Neuronal stem cell (in vitro differentiated cells): ENCODE results near the gene GREB1.

ENCODE experiments used
- DNase-seq: peaks from one replicate; pipeline ENCODE4 v3.0.0-alpha.2; 2013; ENCODE audit warnings: low spot score
- H2AFZ ChIP-seq: one replicate; pipeline ENCODE4 v1.6.1; 2013; ENCODE audit warnings: mild to moderate bottlenecking, low read length, inconsistent platforms
- H2AK5ac ChIP-seq: 2 replicates; pipeline ENCODE4 v1.6.1; 2013; ENCODE audit warnings: low read depth, mild to moderate bottlenecking, inconsistent platforms, low read length, moderate library complexity, mixed read lengths
- H2BK120ac ChIP-seq: 2 replicates; pipeline ENCODE4 v1.6.1; 2013; ENCODE audit warnings: low read depth, mild to moderate bottlenecking, inconsistent platforms, low read length, moderate library complexity, mixed read lengths
- H2BK12ac ChIP-seq: one replicate; pipeline ENCODE4 v1.6.1; 2013; ENCODE audit warnings: low read length, inconsistent platforms
- H2BK15ac ChIP-seq: 2 replicates; pipeline ENCODE4 v1.6.1; 2013; ENCODE audit warnings: mild to moderate bottlenecking, low read length, inconsistent platforms, mixed read lengths
- H2BK5ac ChIP-seq: one replicate; pipeline ENCODE4 v1.6.1; 2013; ENCODE audit warnings: inconsistent platforms, mild to moderate bottlenecking, low read length, moderate library complexity
- H3K14ac ChIP-seq: one replicate; pipeline ENCODE4 v1.6.1; 2013; ENCODE audit warnings: low read length, inconsistent platforms
- H3K18ac ChIP-seq: 2 replicates; pipeline ENCODE4 v1.6.1; 2013; ENCODE audit warnings: low read length, inconsistent platforms
- H3K23ac ChIP-seq: 2 replicates; pipeline ENCODE4 v1.6.1; 2013; ENCODE audit warnings: low read depth, mild to moderate bottlenecking, mixed read lengths, low read length, inconsistent platforms; ENCODE audit not compliant: poor library complexity
- H3K27ac ChIP-seq: replicated peaks from 3 replicates; pipeline ENCODE4 v1.5.1; 2013; ENCODE audit warnings: low read length, inconsistent platforms
- H3K27me3 ChIP-seq, 3 experiments: 2 replicates each; pipeline ENCODE4 v1.6.1; 2013; ENCODE audit warnings: low read length in 3 of 3, mild to moderate bottlenecking in 2 of 3, inconsistent platforms in 1 of 3, low read depth in 1 of 3, mixed read lengths in 1 of 3, moderate library complexity in 1 of 3; ENCODE audit not compliant: control insufficient read depth in 3 of 3, insufficient read depth in 3 of 3
- H3K36me3 ChIP-seq, 2 donors: replicated peaks in 1 of 2; 2 replicates each; pipeline ENCODE4 v1.6.1; 2013; ENCODE audit warnings: low read length in 2 of 2; ENCODE audit not compliant: control insufficient read depth in 2 of 2, insufficient read depth in 2 of 2
- H3K4ac ChIP-seq: 2 replicates; pipeline ENCODE4 v1.6.1; 2013; ENCODE audit warnings: inconsistent platforms, mild to moderate bottlenecking, low read length, moderate library complexity
- H3K4me1 ChIP-seq, 2 donors: 1 replicate in 1 of 2; 2 replicates in 1 of 2; pipeline ENCODE4 v1.6.1; 2013; ENCODE audit warnings: low read length in 2 of 2, low read depth in 1 of 2; ENCODE audit not compliant: control insufficient read depth in 2 of 2, insufficient read depth in 1 of 2
- H3K4me2 ChIP-seq: one replicate; pipeline ENCODE4 v1.6.1; 2013; ENCODE audit warnings: mild to moderate bottlenecking, low read length, inconsistent platforms; ENCODE audit not compliant: insufficient read depth, poor library complexity, severe bottlenecking
- H3K4me3 ChIP-seq, 2 donors: 2 replicates each; pipeline ENCODE4 v1.5.1; 2013; ENCODE audit warnings: low read length in 2 of 2, mild to moderate bottlenecking in 2 of 2, inconsistent platforms in 1 of 2, moderate library complexity in 1 of 2
- H3K79me1 ChIP-seq: one replicate; pipeline ENCODE4 v1.6.1; 2013; ENCODE audit warnings: low read depth, mild to moderate bottlenecking, inconsistent platforms, low read length, moderate library complexity
- H3K9ac ChIP-seq: one replicate; pipeline ENCODE4 v1.6.1; 2013; ENCODE audit warnings: mild to moderate bottlenecking, low read depth, low read length, inconsistent platforms; ENCODE audit not compliant: poor library complexity
- H3K9me3 ChIP-seq, 2 donors: replicated peaks in 1 of 2; 2 replicates each; pipeline versions ENCODE3 to v1.6.1; 2013; ENCODE audit warnings: low read length in 2 of 2, mild to moderate bottlenecking in 2 of 2, inconsistent platforms in 1 of 2, low read depth in 1 of 2, mixed read lengths in 1 of 2, moderate library complexity in 1 of 2; ENCODE audit not compliant: control insufficient read depth in 2 of 2, insufficient read depth in 1 of 2
- H4K8ac ChIP-seq: one replicate; pipeline ENCODE4 v1.6.1; 2013; ENCODE audit warnings: low read depth, mild to moderate bottlenecking, inconsistent platforms, low read length, moderate library complexity
- H4K91ac ChIP-seq: one replicate; pipeline ENCODE4 v1.6.1; 2013; ENCODE audit warnings: low read length, low read depth, mild to moderate bottlenecking, inconsistent platforms; ENCODE audit not compliant: poor library complexity
- WGBS, 2 donors: extraction: QIAGEN DNeasy Blood & Tissue Kit; methylation state at CpG; one replicate each; pipeline ENCODE4 v1.1.7; 2013; ENCODE audit warnings: missing lambda C conversion rate in 2 of 2, mixed read lengths in 1 of 2; ENCODE audit not compliant: insufficient read length in 2 of 2, insufficient replicate concordance in 1 of 2; ENCODE audit errors: extremely low coverage in 2 of 2; 5-methylcytosine and 5-hydroxymethylcytosine counted together

Gene GREB1

GRCh38 chr2:11676640-11677039, 142.8 kb downstream of the GREB1 start:
- no peak overlapping the region for H4K8ac ChIP-seq
- no peak overlapping the region for H3K4me2 ChIP-seq
- H3K14ac ChIP-seq = no peak overlapping the region
- no peak overlapping the region for H2BK5ac ChIP-seq
- H3K27me3 ChIP-seq = peaks cover 0 to 54% (median 0%) of the 10 kb centered on the region in 3 experiments
- no peaks in the 10 kb centered on the region for H3K36me3 ChIP-seq
- no peak overlapping the region for H3K27ac ChIP-seq
- H3K18ac ChIP-seq = peak overlapping the region; percentile 53
- no peak overlapping the region for H3K9ac ChIP-seq
- H3K23ac ChIP-seq = no peak overlapping the region
- no peak overlapping the region for H3K4ac ChIP-seq
- no peak overlapping the region for H2BK15ac ChIP-seq
- no peak overlapping the region for H2AFZ ChIP-seq
- H3K9me3 ChIP-seq = peaks cover 0 to 2% of the 10 kb centered on the region in 2 donors
- no peaks in the 10 kb centered on the region for H3K79me1 ChIP-seq
- WGBS, 2 donors = no CpG with 5 or more reads among the region's 11 CpGs
- H2AK5ac ChIP-seq = no peak overlapping the region
- H3K4me1 ChIP-seq = peaks cover 2 to 5% of the 10 kb centered on the region in 2 donors
- H2BK120ac ChIP-seq = no peak overlapping the region
- H4K91ac ChIP-seq = no peak overlapping the region
- no peak overlapping the region for H2BK12ac ChIP-seq
- no peak overlapping the region for H3K4me3 ChIP-seq
- no peak for DNase-seq

DNA sequence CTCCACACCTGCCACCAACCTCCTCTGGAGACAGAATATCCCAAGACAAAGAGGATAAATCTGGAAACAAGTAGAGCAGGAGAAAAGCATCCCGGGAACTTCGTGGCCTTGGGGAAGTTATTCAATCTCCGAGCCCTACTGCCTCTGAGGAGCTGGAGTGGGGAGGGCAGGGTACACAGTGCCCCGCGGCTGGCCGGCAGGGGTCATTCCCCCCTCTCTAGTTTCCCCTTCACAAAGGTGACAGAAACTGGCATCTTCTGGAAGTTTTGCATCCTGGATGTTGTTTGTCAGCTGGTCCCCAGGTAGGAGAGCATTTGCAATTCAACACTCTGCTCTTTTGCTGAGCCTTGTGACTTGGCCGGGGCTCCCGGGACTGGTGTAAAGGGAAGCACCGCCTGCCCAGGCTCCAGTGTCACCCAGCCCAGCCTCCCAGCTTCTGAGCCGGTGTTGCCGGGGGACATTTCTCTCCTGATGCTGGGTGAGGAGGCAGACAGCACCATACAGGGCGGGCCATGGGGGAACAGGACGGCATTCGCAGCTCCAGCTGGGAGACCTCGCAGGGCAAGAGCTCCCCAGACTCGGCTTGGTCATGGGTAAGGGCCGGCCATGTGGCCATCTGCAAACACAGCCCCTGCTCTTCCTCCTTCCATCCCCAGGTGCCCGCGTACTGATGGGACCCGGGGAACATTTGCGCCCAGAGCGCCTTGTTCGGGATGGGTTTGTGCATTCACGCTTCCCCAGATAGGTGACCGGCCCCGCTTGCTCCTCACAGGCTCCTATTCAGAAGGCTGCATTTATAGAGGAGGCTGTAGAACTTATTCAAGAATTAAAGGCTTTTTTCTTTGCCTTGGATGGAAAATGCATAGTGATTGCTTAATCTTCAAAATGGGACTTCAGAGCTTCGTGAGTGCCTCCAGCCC, 143.6 kb downstream of the GREB1 start:
- Histone ChIP-seq H3K4ac (no peak overlapping the region), H3K9me3 (peaks cover 0 to 2% of the 10 kb centered on the region in 2 donors), H2BK12ac (no peak overlapping the region), H2BK120ac (peak overlapping the region; percentile 49), H3K9ac (no peak overlapping the region), H3K4me2 (no peak overlapping the region), H2BK15ac (no peak overlapping the region), H3K79me1 (no peaks in the 10 kb centered on the region), H2AK5ac (no peak overlapping the region), H3K4me1 (peaks cover 5% of the 10 kb centered on the region in 2 donors), H3K36me3 (no peaks in the 10 kb centered on the region), H4K91ac (no peak overlapping the region), H2BK5ac (no peak overlapping the region), H4K8ac (no peak overlapping the region), H3K14ac (no peak overlapping the region), H3K4me3 (no peak overlapping the region), H2AFZ (peak overlapping the region; percentile 7), H3K18ac (peak overlapping the region; percentile 52), H3K27me3 (peaks cover 0 to 54% (median 0%) of the 10 kb centered on the region in 3 experiments), H3K23ac (no peak overlapping the region), H3K27ac (no peak overlapping the region)
- no CpG with 5 or more reads among the region's 27 CpGs for WGBS, 2 donors
- no peak for DNase-seq

- no CpG with 5 or more reads among the region's 14 CpGs for WGBS, 2 donors
Observed at GRCh38 chr2:11678306-11678960, 144.6 kb downstream of the GREB1 start.

GRCh38 chr2:11679016-11679415, 145.2 kb downstream of the GREB1 start:
- Histone ChIP-seq H2AK5ac (no peak overlapping the region), H2BK12ac (no peak overlapping the region), H4K8ac (no peak overlapping the region), H3K4me1 (peaks cover 5% of the 10 kb centered on the region in 2 donors), H3K23ac (no peak overlapping the region), H3K18ac (no peak overlapping the region), H2BK15ac (no peak overlapping the region), H3K9ac (no peak overlapping the region), H3K4me3 (no peak overlapping the region), H3K27ac (no peak overlapping the region), H2AFZ (no peak overlapping the region), H3K27me3 (peaks cover 0 to 63% (median 0%) of the 10 kb centered on the region in 3 experiments), H3K79me1 (no peaks in the 10 kb centered on the region), H2BK120ac (no peak overlapping the region), H3K36me3 (no peaks in the 10 kb centered on the region), H3K4me2 (no peak overlapping the region), H3K9me3 (peaks cover 0 to 2% of the 10 kb centered on the region in 2 donors), H2BK5ac (no peak overlapping the region), H3K14ac (no peak overlapping the region), H3K4ac (no peak overlapping the region), H4K91ac (no peak overlapping the region)
- WGBS, 2 donors = no CpG with 5 or more reads among the region's 7 CpGs
- DNase-seq = no peak

More at GRCh38 chr2:11678306-11678960, 144.6 kb downstream of the GREB1 start:
- Histone ChIP-seq H3K4me2 (no peak overlapping the region), H2AFZ (no peak overlapping the region), H2BK120ac (no peak overlapping the region), H3K27me3 (peaks cover 0 to 58% (median 0%) of the 10 kb centered on the region in 3 experiments), H2BK15ac (no peak overlapping the region), H3K9ac (no peak overlapping the region), H3K79me1 (no peaks in the 10 kb centered on the region), H3K27ac (no peak overlapping the region), H3K9me3 (peaks cover 0 to 2% of the 10 kb centered on the region in 2 donors), H3K23ac (no peak overlapping the region), H3K14ac (no peak overlapping the region), H2BK12ac (no peak overlapping the region), H4K8ac (no peak overlapping the region), H4K91ac (no peak overlapping the region), H3K4me3 (no peak overlapping the region), H3K36me3 (no peaks in the 10 kb centered on the region), H3K4ac (no peak overlapping the region), H3K4me1 (peaks cover 5% of the 10 kb centered on the region in 2 donors), H2BK5ac (no peak overlapping the region), H3K18ac (no peak overlapping the region), H2AK5ac (no peak overlapping the region)
- DNase-seq = no peak
